HepG2 (cell line): ENCODE measurements around the gene KL.

ENCODE experiments used
- IRX3 ChIP-seq: sonication (generic); formaldehyde crosslinking; IDR thresholded peaks from 2 replicates; pipeline ENCODE4 v1.8.1; 2023; ENCODE audit warnings: mild to moderate bottlenecking, low read depth, missing genetic modification reagents, borderline replicate concordance
- PPARG ChIP-seq: conservative IDR thresholded peaks from 2 replicates; pipeline ENCODE4 v1.6.1; 2016; ENCODE audit warnings: missing biosample characterization, missing genetic modification reagents
- TARDBP ChIP-seq: sonication (generic); formaldehyde crosslinking; IDR thresholded peaks from 2 replicates; pipeline ENCODE4 v1.8.0; 2022; ENCODE audit warnings: mild to moderate bottlenecking, missing genetic modification reagents
- ZNF20 ChIP-seq: sonication (generic); formaldehyde crosslinking; IDR thresholded peaks from 2 replicates; pipeline ENCODE4 v1.4.0; 2020; ENCODE audit warnings: mild to moderate bottlenecking, moderate library complexity, missing genetic modification reagents
- ZNF615 ChIP-seq: sonication (generic); formaldehyde crosslinking; IDR thresholded peaks from 2 replicates; pipeline ENCODE4 v1.5.0; 2020; ENCODE audit warnings: mild to moderate bottlenecking, missing genetic modification reagents, borderline replicate concordance
- TF ChIP-seq, protein P1 (sequence below): sonication (generic); formaldehyde crosslinking; IDR thresholded peaks from 2 replicates; pipeline ENCODE4 v1.8.0; 2022; ENCODE audit warnings: mild to moderate bottlenecking, missing genetic modification reagents
- TF ChIP-seq, protein P2 (sequence below), 2 experiments: sonication (generic) in 1 of 2; formaldehyde crosslinking in 1 of 2; IDR thresholded peaks; 2 replicates each; pipeline versions ENCODE4 v1.5.1 to v1.6.1; 2011 to 2020; ENCODE audit warnings: borderline replicate concordance in 1 of 2, low read depth in 1 of 2, low read length in 1 of 2, mild to moderate bottlenecking in 1 of 2, missing genetic modification reagents in 1 of 2, moderate library complexity in 1 of 2

- no peak for TF ChIP-seq ZNF615 (CRISPR knock-in tag)
- TF ChIP-seq, protein P1, sequence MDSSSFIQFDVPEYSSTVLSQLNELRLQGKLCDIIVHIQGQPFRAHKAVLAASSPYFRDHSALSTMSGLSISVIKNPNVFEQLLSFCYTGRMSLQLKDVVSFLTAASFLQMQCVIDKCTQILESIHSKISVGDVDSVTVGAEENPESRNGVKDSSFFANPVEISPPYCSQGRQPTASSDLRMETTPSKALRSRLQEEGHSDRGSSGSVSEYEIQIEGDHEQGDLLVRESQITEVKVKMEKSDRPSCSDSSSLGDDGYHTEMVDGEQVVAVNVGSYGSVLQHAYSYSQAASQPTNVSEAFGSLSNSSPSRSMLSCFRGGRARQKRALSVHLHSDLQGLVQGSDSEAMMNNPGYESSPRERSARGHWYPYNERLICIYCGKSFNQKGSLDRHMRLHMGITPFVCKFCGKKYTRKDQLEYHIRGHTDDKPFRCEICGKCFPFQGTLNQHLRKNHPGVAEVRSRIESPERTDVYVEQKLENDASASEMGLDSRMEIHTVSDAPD (CRISPR knock-in tag), result no peak
- TF ChIP-seq TARDBP (CRISPR knock-in tag), result no peak
- no peak for TF ChIP-seq ZNF20 (CRISPR knock-in tag)
- no peak for TF ChIP-seq PPARG (CRISPR knock-in tag)
- TF ChIP-seq, protein P2, sequence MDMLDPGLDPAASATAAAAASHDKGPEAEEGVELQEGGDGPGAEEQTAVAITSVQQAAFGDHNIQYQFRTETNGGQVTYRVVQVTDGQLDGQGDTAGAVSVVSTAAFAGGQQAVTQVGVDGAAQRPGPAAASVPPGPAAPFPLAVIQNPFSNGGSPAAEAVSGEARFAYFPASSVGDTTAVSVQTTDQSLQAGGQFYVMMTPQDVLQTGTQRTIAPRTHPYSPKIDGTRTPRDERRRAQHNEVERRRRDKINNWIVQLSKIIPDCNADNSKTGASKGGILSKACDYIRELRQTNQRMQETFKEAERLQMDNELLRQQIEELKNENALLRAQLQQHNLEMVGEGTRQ (IDR thresholded peaks at IDR 0.05; ENCODE audit: low read depth, low read length), result no peak
- TF ChIP-seq, protein P2 (CRISPR knock-in tag; IDR thresholded peaks at IDR 0.05; ENCODE audit: borderline replicate concordance), result no peak
- TF ChIP-seq IRX3 (CRISPR knock-in tag), result no peak
These were observed 74.7 kb downstream of the KL start for GRCh38 chr13:33090755-33091414.
